Astrocyte (in vitro differentiated cells and primary cell): ENCODE results near the gene BRD4.

Experiments
- EZH2 ChIP-seq: IDR thresholded peaks from 2 replicates; pipeline ENCODE4 v1.6.1; 2012; ENCODE audit warnings: mild to moderate bottlenecking, low read length, inconsistent platforms; ENCODE audit not compliant: insufficient read depth
- TF ChIP-seq, protein P1 (sequence below): IDR thresholded peaks from 2 replicates; pipeline ENCODE4 v1.5.1; 2011; ENCODE audit warnings: low read depth, mild to moderate bottlenecking, inconsistent platforms, low read length, moderate library complexity; ENCODE audit not compliant: insufficient read depth

DNA sequence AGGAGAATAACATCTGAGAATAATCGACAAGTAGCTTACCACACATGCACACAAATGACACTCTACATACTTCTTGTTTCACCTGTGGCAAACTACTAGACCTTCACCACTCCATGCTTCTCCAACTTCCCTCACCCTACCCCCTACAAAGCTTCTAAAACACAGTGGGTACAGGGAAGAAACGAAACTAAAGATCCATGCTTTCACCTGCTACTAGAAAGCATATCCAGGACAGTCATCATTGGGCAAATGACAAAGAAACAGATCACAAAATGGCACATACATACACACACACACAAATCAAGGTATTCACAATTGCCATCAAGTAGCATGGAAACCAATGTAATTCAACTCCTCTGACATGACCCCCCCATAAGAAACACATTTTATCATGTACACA lies 10.6 kb downstream of the BRD4 start:
- TF ChIP-seq EZH2: no peak
- TF ChIP-seq, protein P1, sequence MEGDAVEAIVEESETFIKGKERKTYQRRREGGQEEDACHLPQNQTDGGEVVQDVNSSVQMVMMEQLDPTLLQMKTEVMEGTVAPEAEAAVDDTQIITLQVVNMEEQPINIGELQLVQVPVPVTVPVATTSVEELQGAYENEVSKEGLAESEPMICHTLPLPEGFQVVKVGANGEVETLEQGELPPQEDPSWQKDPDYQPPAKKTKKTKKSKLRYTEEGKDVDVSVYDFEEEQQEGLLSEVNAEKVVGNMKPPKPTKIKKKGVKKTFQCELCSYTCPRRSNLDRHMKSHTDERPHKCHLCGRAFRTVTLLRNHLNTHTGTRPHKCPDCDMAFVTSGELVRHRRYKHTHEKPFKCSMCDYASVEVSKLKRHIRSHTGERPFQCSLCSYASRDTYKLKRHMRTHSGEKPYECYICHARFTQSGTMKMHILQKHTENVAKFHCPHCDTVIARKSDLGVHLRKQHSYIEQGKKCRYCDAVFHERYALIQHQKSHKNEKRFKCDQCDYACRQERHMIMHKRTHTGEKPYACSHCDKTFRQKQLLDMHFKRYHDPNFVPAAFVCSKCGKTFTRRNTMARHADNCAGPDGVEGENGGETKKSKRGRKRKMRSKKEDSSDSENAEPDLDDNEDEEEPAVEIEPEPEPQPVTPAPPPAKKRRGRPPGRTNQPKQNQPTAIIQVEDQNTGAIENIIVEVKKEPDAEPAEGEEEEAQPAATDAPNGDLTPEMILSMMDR: no peak
